Thyroid gland (tissue), 4 donors: Measurements from ENCODE around the gene LGI4. TPM values are rescaled to one million over a fixed set of nuclear protein-coding genes. Genes with fewer than 3 reads are reported as not detected.
"Not testable (repeated sequence)": the region's sequence is repeated elsewhere in the genome, so short reads cannot be mapped to it uniquely, and the experiment has no call there.

Experiments used
- DNase-seq, 2 donors: peaks; one replicate each; pipeline ENCODE4 v3.0.0-alpha.2; 2019
- H3K27ac ChIP-seq, 3 donors: fragments of 200-600 bp; sonication (generic); 1 replicate in 2 of 3; 2 replicates in 1 of 3; pipeline ENCODE4 v1.5.1; 2016 to 2019; ENCODE audit warnings: mild to moderate bottlenecking in 1 of 3, moderate library complexity in 1 of 3
- H3K27me3 ChIP-seq: fragments of 200-600 bp; sonication (generic); one replicate; pipeline ENCODE4 v1.5.1; 2019
- H3K36me3 ChIP-seq, 2 donors: fragments of 200-600 bp; sonication (generic); one replicate each; pipeline ENCODE4 v1.5.1; 2016 to 2019
- H3K4me1 ChIP-seq, 2 donors: fragments of 200-600 bp; sonication (generic); one replicate each; pipeline ENCODE4 v1.5.1; 2017 to 2019
- H3K4me3 ChIP-seq, 3 donors: fragments of 200-600 bp; sonication (generic); replicated peaks in 1 of 3; 1 replicate in 2 of 3; 2 replicates in 1 of 3; pipeline ENCODE4 v1.5.1; 2016; ENCODE audit warnings: mild to moderate bottlenecking in 1 of 3
- H3K9me3 ChIP-seq: fragments of 200-600 bp; sonication (generic); one replicate; pipeline ENCODE4 v1.5.1; 2017
- CTCF ChIP-seq, 6 experiments: fragments of 200-600 bp in 3 of 6; fragments of 450-650 bp in 3 of 6; sonication (generic) in 3 of 6; IDR thresholded peaks; one replicate each; pipeline ENCODE4 v1.5.1; 2016 to 2019; ENCODE audit warnings: antibody characterized with exemption in 6 of 6, mild to moderate bottlenecking in 2 of 6, inconsistent platforms in 1 of 6, moderate library complexity in 1 of 6
- POLR2A ChIP-seq, 2 donors: fragments of 450-650 bp; IDR thresholded peaks; one replicate each; pipeline ENCODE4 v1.6.1; 2017; ENCODE audit warnings: antibody characterized with exemption in 2 of 2, mild to moderate bottlenecking in 2 of 2, moderate library complexity in 1 of 2
- WGBS, 2 donors: methylation state at CpG; one replicate each; pipeline ENCODE4 v1.1.5; 2017; 5-methylcytosine and 5-hydroxymethylcytosine counted together
- intact Hi-C: fragments of 100-400 bp; cut with DNase I; formaldehyde crosslinking; loops from one replicate; pipeline ENCODE4 v1.15.1; 2023
- total RNA-seq, 4 donors: library from RNA; depleted of rRNA; stranded (reverse); fragments of >200 nt; gene quantifications; one replicate each; pipeline ENCODE4 v1.2.3, GENCODE V29; 2016

LGI4 gene
- total RNA-seq, 4 donors from 2014 or later, result 3.2 to 10.9 (median 6.9) TPM

- intact Hi-C loops, result no loop called here
- WGBS, 2 donors, result 96 to 97% methylated on average over 6 of the region's 6 CpGs
- no peak for DNase-seq
- H3K4me1 ChIP-seq, result no peaks in the 10 kb centered on the region
- H3K27ac ChIP-seq, result no peak overlapping the region
- no peaks in the 10 kb centered on the region for H3K36me3 ChIP-seq
- H3K9me3 ChIP-seq, result no peaks in the 10 kb centered on the region
- H3K27me3 ChIP-seq, result no peaks in the 10 kb centered on the region
- H3K4me3 ChIP-seq, result no peak overlapping the region
- no peak for TF ChIP-seq POLR2A (IDR thresholded peaks at IDR 0.05)
- no peak for TF ChIP-seq CTCF (IDR thresholded peaks at IDR 0.05)
Measured at GRCh38 chr19:35105047-35105410, 29.8 kb downstream of the LGI4 start.

- intact Hi-C loops, result no loop called here
- H3K27ac ChIP-seq, result no peak overlapping the region
- WGBS, 2 donors, result 51 to 72% methylated on average over 6 to 7 of the region's 11 CpGs
- no peaks in the 10 kb centered on the region for H3K27me3 ChIP-seq
- no peaks in the 10 kb centered on the region for H3K36me3 ChIP-seq
- no peak overlapping the region for H3K4me3 ChIP-seq
- no peak for DNase-seq
- no peaks in the 10 kb centered on the region for H3K9me3 ChIP-seq
- no peaks in the 10 kb centered on the region for H3K4me1 ChIP-seq
- TF ChIP-seq CTCF (IDR thresholded peaks at IDR 0.05) (no peak), POLR2A (IDR thresholded peaks at IDR 0.05) (no peak)
Measured at GRCh38 chr19:35104361-35104760, 30.5 kb downstream of the LGI4 start.

- intact Hi-C loops, H3K4me1 ChIP-seq, H3K36me3 ChIP-seq, H3K27ac ChIP-seq, H3K27me3 ChIP-seq, H3K4me3 ChIP-seq, DNase-seq, H3K9me3 ChIP-seq: not testable (repeated sequence)
- WGBS, 2 donors, result 70 to 71% methylated on average over 10 of the region's 10 CpGs
Measured at GRCh38 chr19:35103614-35104013, 31.2 kb downstream of the LGI4 start.

- DNase-seq, intact Hi-C loops, H3K27me3 ChIP-seq, H3K4me1 ChIP-seq, H3K36me3 ChIP-seq, H3K27ac ChIP-seq, H3K4me3 ChIP-seq, H3K9me3 ChIP-seq: not testable (repeated sequence)
- 95 to 96% methylated on average over 10 of the region's 10 CpGs for WGBS, 2 donors
Measured at GRCh38 chr19:35101949-35102348, 32.9 kb downstream of the LGI4 start.

- intact Hi-C loops, result no loop called here
- 70 to 74% methylated on average over 14 to 15 of the region's 16 CpGs for WGBS, 2 donors
Measured at GRCh38 chr19:35100588-35101533, 34.0 kb downstream of the LGI4 start.

More at GRCh38 chr19:35100588-35101533, 34.0 kb downstream of the LGI4 start:
- no peaks in the 10 kb centered on the region for H3K36me3 ChIP-seq
- H3K9me3 ChIP-seq, result no peaks in the 10 kb centered on the region
- no peak overlapping the region for H3K27ac ChIP-seq
- H3K4me1 ChIP-seq, result no peaks in the 10 kb centered on the region
- no peak for DNase-seq
- H3K27me3 ChIP-seq, result no peaks in the 10 kb centered on the region
- no peak overlapping the region for H3K4me3 ChIP-seq
- TF ChIP-seq CTCF (IDR thresholded peaks at IDR 0.05) (no peak), POLR2A (IDR thresholded peaks at IDR 0.05) (no peak)
